GM12878 (cell line): ENCODE results near the gene DPRX. TPM values are rescaled to one million over a fixed set of nuclear protein-coding genes. Genes with fewer than 3 reads are reported as not detected.

Experiments
- ATAC-seq: fragments of 200-7000 bp; cut with Tn5 transposase; 3 replicates; pipeline ENCODE4 v1.9.1; 2020; ENCODE audit warnings: mild to moderate bottlenecking, moderate library complexity
- BruUV-seq: library from RNA; stranded (reverse); fragments of 400-500 nt; replicated peaks from 2 replicates; lab custom pipeline; 2021; lab: Mats Ljungman, UMichigan
- CTCF ChIA-PET: fragments of 300-600 bp; sonication (Branson Sonifier 250); formaldehyde crosslinking; extraction: SDS; loops from one replicate; lab custom pipeline; 2021; ENCODE audit warnings: inconsistent platforms; lab: Yijun Ruan, JAX
- POLR2A ChIA-PET: fragments of 350-600 bp; formaldehyde crosslinking; extraction: SDS; loops from one replicate; lab custom pipeline; 2021; ENCODE audit warnings: inconsistent platforms; lab: Charles Lee
- RAD21 ChIA-PET: fragments of 300-600 bp; sonication (Branson Sonifier 250); formaldehyde crosslinking; loops from one replicate; lab custom pipeline; 2023; ENCODE audit warnings: antibody characterized with exemption; ENCODE audit not compliant: unreplicated experiment; lab: Charles Lee
- SMC1A ChIA-PET: fragments of 300-600 bp; sonication (Branson Sonifier 250); formaldehyde crosslinking; loops from one replicate; lab custom pipeline; 2023; ENCODE audit not compliant: unreplicated experiment, uncharacterized antibody; lab: Charles Lee
- DNase-seq: peaks from one replicate; pipeline ENCODE4 v3.0.0-alpha.2; 2011; ENCODE audit warnings: low read depth, low spot score
- FAIRE-seq: peaks from 3 replicates; lab custom pipeline; 2011; peaks lifted over from hg19 to GRCh38; lab: Jason Lieb, UNC
- H2AFZ ChIP-seq: 2 replicates; pipeline ENCODE4 v1.6.0; 2011; ENCODE audit warnings: low read depth, low read length, control low read depth; ENCODE audit not compliant: control insufficient read depth
- H3K27ac ChIP-seq: 2 replicates; pipeline ENCODE4 v1.5.1; 2011; ENCODE audit warnings: control low read depth; ENCODE audit not compliant: control insufficient read depth, insufficient read depth
- H3K27me3 ChIP-seq, 2 experiments: replicated peaks in 1 of 2; 2 replicates each; pipeline versions ENCODE4 v1.6.0 to v1.6.1; 2011; ENCODE audit warnings: low read length in 1 of 2; ENCODE audit not compliant: control insufficient read depth in 2 of 2, insufficient read depth in 2 of 2
- H3K36me3 ChIP-seq, 2 experiments: 2 replicates each; pipeline ENCODE4 v1.5.1; 2011; ENCODE audit warnings: low read length in 1 of 2; ENCODE audit not compliant: control insufficient read depth in 2 of 2, insufficient read depth in 2 of 2
- H3K4me1 ChIP-seq: 2 replicates; pipeline ENCODE4 v1.6.1; 2011; ENCODE audit warnings: mild to moderate bottlenecking, low read length, moderate library complexity, mixed read lengths; ENCODE audit not compliant: control insufficient read depth, insufficient read depth
- H3K4me2 ChIP-seq: 2 replicates; pipeline ENCODE4 v1.6.0; 2011; ENCODE audit warnings: control low read depth; ENCODE audit not compliant: control insufficient read depth, insufficient read depth
- H3K4me3 ChIP-seq: fragments of 200-600 bp; sonication (generic); 2 replicates; pipeline ENCODE4 v1.5.1; 2016
- H3K79me2 ChIP-seq: 2 replicates; pipeline ENCODE4 v1.6.0; 2011; ENCODE audit warnings: low read length; ENCODE audit not compliant: control insufficient read depth, insufficient read depth
- H3K9ac ChIP-seq: 2 replicates; pipeline ENCODE4 v1.8.0; 2011; ENCODE audit warnings: low read length, control low read depth, mixed read lengths; ENCODE audit not compliant: control insufficient read depth, insufficient read depth
- H3K9me3 ChIP-seq: replicated peaks from 3 replicates; pipeline ENCODE4 v1.5.1; 2011; ENCODE audit warnings: mild to moderate bottlenecking, low read length; ENCODE audit not compliant: control insufficient read depth, insufficient read depth
- H4K20me1 ChIP-seq: 2 replicates; pipeline ENCODE4 v1.6.0; 2011; ENCODE audit not compliant: control insufficient read depth, insufficient read depth
- CBX3 ChIP-seq: fragments of 200-600 bp; sonication (generic); IDR thresholded peaks from 2 replicates; pipeline ENCODE4 v1.6.1; 2016; ENCODE audit warnings: low read depth, borderline replicate concordance
- CHD2 ChIP-seq: IDR thresholded peaks from 2 replicates; pipeline ENCODE4 v1.6.1; 2011; ENCODE audit warnings: low read depth, low read length, improper control_type of control experiment, borderline replicate concordance
- CHD4 ChIP-seq: fragments of 200-600 bp; sonication (generic); IDR thresholded peaks from 2 replicates; pipeline ENCODE4 v1.6.1; 2016; ENCODE audit warnings: mild to moderate bottlenecking
- E4F1 ChIP-seq: fragments of 450-650 bp; IDR thresholded peaks from 2 replicates; pipeline ENCODE4 v1.6.1; 2018; ENCODE audit warnings: borderline replicate concordance, mild to moderate bottlenecking; ENCODE audit not compliant: partially characterized antibody
- MTA2 ChIP-seq: fragments of 450-650 bp; IDR thresholded peaks from 2 replicates; pipeline ENCODE4 v1.6.1; 2016; ENCODE audit warnings: low read depth, mild to moderate bottlenecking, moderate library complexity
- RAD21 ChIP-seq: IDR thresholded peaks from 2 replicates; pipeline ENCODE4 v1.6.1; 2011; ENCODE audit warnings: mild to moderate bottlenecking, low read depth, low read length, moderate library complexity; ENCODE audit not compliant: insufficient read depth
- SKIL ChIP-seq: fragments of 450-650 bp; IDR thresholded peaks from 2 replicates; pipeline ENCODE4 v1.6.1; 2017; ENCODE audit warnings: mild to moderate bottlenecking, low read depth, inconsistent platforms; ENCODE audit not compliant: poor library complexity, severe bottlenecking
- ZBTB40 ChIP-seq: fragments of 450-650 bp; IDR thresholded peaks from 2 replicates; pipeline ENCODE4 v1.6.1; 2016; ENCODE audit warnings: mild to moderate bottlenecking, moderate library complexity, borderline replicate concordance
- WGBS: methylation state at CpG from one replicate; pipeline ENCODE4 v1.1.6; 2016; ENCODE audit warnings: low lambda C conversion rate; ENCODE audit not compliant: insufficient replicate concordance, insufficient coverage; ENCODE audit errors: missing lambda C conversion rate; 5-methylcytosine and 5-hydroxymethylcytosine counted together
- in situ Hi-C: fragments of 300-500 bp; cut with MboI; formaldehyde crosslinking; loops from 9 replicates; pipeline ENCODE4 v1.14.3; 2018; ENCODE audit warnings: mixed read lengths
- intact Hi-C: fragments of 100-400 bp; cut with micrococcal nuclease; formaldehyde crosslinking; loops from one replicate; pipeline ENCODE4 v1.14.2; 2022; ENCODE audit not compliant: unreplicated experiment
- polyA plus RNA-seq, 11 experiments: library from polyadenylated mRNA; depleted of rRNA in 4 of 11; unstranded in 6 of 11; stranded (reverse) in 5 of 11; fragments of >200 nt; fragmentation: Nextera tagmentation in 4 of 11; fragmentation: Illumina TruSeq in 1 of 11; extraction: Ambion mirVana in 4 of 11; extraction: Trizol in 1 of 11; gene quantifications; 1 replicate in 1 of 11; 2 replicates in 10 of 11; pipeline versions ENCODE4 v1.2.1 to v1.2.3, GENCODE V29; 2011 to 2016; ENCODE audit warnings: inconsistent platforms in 2 of 11, missing spikeins in 2 of 11, low read depth in 1 of 11
- total RNA-seq, 4 experiments: library from RNA; depleted of rRNA in 3 of 4; stranded (reverse); fragments of >200 nt in 3 of 4; fragmentation: Illumina TruSeq in 1 of 4; extraction: Trizol in 1 of 4; gene quantifications; 2 replicates each; pipeline versions ENCODE4 v1.2.1 to v1.2.3, GENCODE V29; 2013 to 2021

Gene DPRX
- total and polyA plus RNA-seq, 10 of the 15 experiments (the other 5 are each of a cell fraction or from before 2014, with no cell fraction given): not detected

- intact Hi-C loops (no loop called here), in situ Hi-C loops (no loop called here)
- H3K79me2 ChIP-seq: no peaks in the 10 kb centered on the region
- H3K27ac ChIP-seq: no peak overlapping the region
- RAD21 ChIA-PET: no interaction called here
- H3K36me3 ChIP-seq: no peaks in the 10 kb centered on the region
- SMC1A ChIA-PET: no interaction called here
- DNase-seq (no peak), FAIRE-seq (no peak), ATAC-seq (no peak)
- no peak overlapping the region for H3K4me3 ChIP-seq
- no peaks in the 10 kb centered on the region; the same call in 2 of the 3 replicates for H3K9me3 ChIP-seq
- BruUV-seq: no TSS peak
- no peaks in the 10 kb centered on the region for H3K4me1 ChIP-seq
- no peaks in the 10 kb centered on the region for H3K27me3 ChIP-seq
- H2AFZ ChIP-seq: no peak overlapping the region
- 6% methylated on average over 6 of the region's 6 CpGs for WGBS
- H3K9ac ChIP-seq: no peak overlapping the region
- TF ChIP-seq CBX3 (no peak), E4F1 (no peak), SKIL (no peak), MTA2 (no peak), CHD4 (no peak), RAD21 (no peak), CHD2 (no peak), ZBTB40 (no peak)
- CTCF ChIA-PET: no interaction called here
- H4K20me1 ChIP-seq: no peaks in the 10 kb centered on the region
- POLR2A ChIA-PET: no interaction called here
- H3K4me2 ChIP-seq: no peak overlapping the region
Observed at GRCh38 chr19:53662209-53662608, 30.4 kb downstream of the DPRX start.
